Activated CD4-positive, alpha-beta T cell treated with anti-CD3 and anti-CD28 coated beads, Interleukin-2, amount 50 U/mL, for 4 hours (primary cell): Measurements from ENCODE around the gene PALLD.

Source experiments
- DNase-seq, 2 experiments: peaks; one replicate each; pipeline ENCODE4 v3.0.0-alpha.2; 2020

Gene PALLD

GRCh38 chr4:168560184-168561180, 63.6 kb downstream of the PALLD start:
- no peak for DNase-seq

DNA sequence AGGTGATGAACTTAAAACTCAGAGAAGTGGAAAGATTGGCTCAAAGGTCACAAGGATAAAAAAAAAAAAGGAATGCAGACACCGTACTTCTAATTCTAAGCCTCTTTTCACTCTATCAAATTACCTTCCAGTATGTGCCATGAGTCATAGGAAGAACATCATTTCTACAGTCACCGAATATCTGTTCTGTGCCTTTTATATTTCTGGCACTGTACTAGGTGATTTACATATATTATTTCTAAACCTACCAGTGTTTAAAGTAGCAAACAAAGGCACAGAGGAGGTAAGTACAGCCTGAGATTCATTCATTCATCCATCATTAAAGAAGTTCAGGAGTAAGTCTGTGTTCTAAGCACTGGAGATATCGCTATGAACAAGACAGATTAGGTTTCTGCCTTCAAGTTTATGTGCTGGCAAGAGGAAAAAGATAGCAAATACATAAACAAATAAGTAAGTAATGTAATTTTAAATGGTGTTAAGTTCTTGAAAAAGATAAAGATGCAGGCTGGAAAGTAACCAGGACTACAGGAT, 65.3 kb downstream of the PALLD start:
- DNase-seq = no peak

DNA sequence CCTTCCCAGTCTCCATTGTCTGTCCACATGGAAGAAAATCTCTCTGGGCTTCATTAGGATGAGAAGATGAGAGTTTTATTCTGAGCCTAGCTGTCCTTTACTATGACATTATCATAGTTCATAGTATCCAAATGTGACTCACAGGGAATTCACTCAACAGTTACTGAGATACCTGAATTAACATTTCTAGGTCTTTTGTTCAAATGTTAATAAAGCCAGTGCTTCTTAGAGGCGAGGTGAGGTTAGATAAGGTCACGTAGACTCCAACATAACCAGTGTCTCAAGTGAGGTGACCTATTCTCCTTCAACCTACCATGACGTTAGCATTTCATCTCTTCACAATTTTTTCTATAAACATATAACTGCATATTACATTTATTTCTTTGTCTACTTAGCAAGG, 67.2 kb downstream of the PALLD start:
- DNase-seq = no peak

- no peak for DNase-seq
These were observed 68.3 kb downstream of the PALLD start for GRCh38 chr4:168565130-168565529.

DNA sequence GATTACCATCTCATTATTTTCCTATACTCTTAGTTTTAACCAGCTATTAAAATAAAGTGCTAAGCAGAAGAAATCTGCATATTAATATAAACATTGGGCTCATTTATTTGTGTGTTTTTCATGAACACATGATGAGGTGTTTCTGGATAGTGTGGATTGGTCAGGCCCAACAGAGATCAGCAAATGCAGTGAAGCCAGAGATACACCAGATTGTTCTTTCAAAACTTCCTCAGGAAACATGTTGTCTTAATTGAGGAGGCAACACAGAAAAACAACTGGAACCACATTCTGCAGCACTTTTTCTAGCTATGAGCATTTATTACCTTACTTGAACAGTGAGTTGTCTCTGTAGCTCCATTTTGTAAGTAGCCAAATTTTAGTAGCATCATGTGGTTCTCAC, 69.9 kb downstream of the PALLD start:
- DNase-seq = no peak

DNA sequence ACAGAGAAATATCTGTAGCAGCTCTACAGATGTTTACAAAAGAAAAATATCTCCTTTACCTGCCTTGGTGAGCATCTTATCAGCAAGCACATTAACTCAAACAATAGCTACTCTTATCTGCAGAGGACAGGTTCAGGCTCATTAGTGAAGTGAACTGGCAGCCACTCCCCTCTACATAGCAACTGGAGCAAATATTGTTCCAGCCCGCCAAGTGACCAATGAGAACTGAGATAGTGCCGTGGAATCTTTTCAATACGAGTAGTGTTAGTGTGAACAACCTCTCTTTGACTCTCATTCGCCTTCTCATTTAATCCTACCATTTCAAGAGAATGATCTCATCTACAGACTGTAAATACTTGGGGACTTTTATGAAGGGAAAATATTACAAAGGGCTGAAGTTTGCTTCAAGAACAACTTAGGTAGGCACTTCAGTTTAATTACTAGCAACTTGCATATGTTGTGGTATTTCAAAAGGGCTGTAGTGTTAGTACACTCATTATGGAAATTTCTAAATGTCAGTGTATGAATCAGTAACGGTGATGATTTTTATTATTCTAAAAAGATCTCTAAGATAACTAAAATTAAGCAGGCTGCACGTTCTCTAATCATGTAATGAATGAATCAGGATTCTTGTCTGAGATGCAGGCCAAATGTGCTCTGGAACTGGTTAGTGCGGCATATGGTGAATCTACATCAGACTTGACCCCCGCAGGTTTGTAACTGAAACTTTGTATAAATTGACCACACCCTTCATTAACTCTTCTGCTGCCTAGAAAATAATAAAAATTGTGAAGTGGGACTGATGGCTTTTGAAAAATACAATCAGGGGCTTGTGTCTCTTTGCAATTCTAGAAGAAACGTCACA, 72.4 kb downstream of the PALLD start:
- peak in 1 of 2 experiments; percentile 2 for DNase-seq

DNA sequence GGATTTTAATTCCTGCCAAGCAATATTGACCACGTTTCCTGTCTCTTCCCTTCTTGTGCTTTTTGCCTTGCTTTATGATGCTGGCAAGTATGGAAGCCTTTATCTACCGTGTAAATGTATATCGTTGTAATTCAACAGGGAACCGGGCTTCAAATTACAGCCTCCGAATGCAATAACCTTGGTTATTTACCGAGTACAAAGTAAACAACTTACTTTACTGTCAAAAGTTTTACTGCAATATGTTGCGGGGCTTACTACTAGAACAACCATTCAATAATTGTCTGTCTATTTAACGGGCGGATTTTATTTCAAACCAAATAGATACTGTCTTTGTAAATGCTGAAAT, 73.1 kb downstream of the PALLD start:
- DNase-seq = no peak

GRCh38 chr4:168570466-168570865, 73.6 kb downstream of the PALLD start:
- DNase-seq = no peak

- DNase-seq = no peak
These were observed 75.2 kb downstream of the PALLD start for GRCh38 chr4:168572002-168572401.

DNA sequence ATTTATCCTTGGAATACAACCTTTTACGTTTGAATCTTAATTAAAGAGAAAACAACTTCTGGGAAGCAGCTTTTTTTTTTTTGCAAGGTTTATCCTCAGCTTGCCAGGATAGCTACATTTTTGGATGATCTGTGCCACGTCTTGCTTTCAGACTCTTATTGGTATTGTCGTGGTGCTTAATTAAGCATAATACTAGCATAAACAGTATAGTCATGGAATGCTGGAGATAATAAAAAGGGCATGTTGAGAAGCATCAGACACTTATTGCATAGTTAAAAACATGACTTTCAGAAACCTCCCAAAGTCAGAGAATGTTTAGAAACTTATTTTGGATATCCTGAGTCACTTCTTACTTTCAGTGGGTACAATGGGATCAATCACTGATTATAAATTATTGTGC, 77.0 kb downstream of the PALLD start:
- no peak for DNase-seq

- DNase-seq = no peak
These were observed 77.9 kb downstream of the PALLD start for GRCh38 chr4:168574581-168575295.

DNA sequence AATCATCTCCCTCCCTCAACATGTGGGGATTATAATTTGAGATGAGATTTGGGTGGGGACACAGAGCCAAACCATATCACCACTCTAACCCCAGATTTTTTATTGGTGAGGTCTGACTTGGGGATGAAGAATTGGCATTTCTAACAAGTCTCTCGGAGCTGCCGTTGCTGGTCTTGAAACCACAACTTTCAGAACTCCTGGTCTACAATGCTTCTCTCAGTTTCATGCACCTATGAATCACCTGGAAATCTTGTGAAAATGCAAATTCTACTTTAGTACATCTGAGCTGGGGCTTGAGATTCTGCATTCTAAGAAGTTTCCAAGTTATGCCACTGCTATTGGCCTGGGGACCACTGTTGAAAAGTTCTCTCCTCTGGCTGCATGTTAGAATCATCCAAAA, 78.6 kb downstream of the PALLD start:
- no peak for DNase-seq

DNA sequence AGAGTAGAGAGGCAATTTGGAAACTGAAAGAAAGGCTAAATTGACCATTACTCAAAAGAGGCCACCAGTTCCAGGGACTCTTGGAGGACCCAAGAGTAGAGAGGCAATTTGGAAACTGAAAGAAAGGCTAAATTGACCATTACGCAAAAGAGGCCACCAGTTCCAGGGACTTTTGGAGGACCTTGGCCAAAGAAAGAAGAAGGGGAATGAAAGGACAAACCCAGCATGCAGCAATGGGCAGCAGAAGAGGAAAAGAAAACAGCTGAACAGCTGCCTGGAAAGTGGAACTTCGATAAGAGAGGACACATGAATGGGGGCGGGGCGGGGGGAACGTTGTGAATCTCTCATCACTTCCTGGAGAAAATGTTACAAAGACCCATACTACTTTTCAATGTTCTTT, 80.8 kb downstream of the PALLD start:
- no peak for DNase-seq

GRCh38 chr4:168580228-168580627, 83.4 kb downstream of the PALLD start:
- DNase-seq = no peak

DNA sequence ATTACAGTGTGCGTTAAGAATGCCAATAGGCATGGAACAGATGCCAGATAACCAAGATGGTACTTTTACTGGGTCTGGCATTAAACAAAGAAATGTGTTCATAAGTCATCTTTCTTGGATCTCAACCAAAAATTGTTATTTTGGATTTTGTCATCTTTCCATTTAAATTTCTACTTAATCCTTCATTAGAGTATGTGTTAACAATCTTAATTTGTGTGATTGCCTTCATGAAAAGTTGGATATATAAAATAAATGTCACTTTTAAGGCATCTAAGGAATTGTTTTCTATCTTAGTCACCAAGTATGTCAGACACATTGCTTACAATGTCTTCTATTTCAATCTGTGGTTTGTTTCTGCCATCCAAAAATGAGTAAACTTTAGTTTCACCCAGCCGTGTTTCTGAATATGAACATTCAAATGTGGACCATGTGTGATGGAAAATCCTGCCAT, 87.5 kb downstream of the PALLD start:
- DNase-seq = no peak

DNA sequence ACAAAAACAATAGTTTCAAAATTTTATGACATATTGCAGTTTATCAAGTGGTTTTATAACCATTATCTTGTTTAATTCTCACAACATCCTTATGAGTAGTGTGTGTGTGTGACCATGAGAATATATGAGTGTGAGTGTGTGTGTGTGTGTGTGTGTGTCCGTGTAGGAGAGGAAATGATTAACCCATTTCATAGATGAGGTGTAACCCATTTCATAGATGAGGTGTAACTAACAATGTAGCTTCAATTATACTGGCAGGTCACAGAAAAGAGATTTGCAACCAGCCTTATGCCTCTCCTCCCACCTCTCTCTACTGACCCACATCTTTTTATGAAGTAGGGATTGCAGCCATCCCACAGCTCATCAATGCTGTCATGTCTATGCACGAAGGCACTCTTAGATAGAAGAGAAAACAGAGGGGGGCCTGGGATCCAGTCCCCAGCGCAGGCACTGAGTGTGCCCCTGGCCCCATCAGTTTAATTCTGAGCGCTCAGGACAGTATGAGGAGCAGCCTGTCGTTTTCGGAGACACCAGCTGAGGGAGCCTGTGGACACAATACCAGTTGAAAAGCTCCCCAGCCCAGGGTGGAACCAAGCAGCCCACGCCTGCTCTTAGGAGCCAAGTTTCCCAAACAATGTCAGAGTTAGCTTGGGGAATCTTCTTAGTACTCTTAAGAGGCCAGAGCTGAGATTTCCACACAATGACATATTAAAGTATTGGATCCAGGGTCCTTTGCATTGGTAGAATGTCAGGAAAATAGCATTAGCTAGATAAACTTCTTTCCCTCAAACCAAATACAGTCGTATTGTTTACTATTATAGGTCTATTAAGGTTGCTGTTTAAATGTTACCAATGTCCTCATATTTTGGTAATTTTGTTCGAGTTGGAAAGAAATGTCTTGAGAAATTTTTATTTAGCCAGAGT, 88.6 kb downstream of the PALLD start:
- peak; percentile 1 to 3 for DNase-seq

- no peak for DNase-seq
These were observed 90.1 kb downstream of the PALLD start for GRCh38 chr4:168586926-168587325.

- no peak for DNase-seq
These were observed 90.7 kb downstream of the PALLD start for GRCh38 chr4:168587411-168588125.

GRCh38 chr4:168588916-168589531, 92.2 kb downstream of the PALLD start:
- DNase-seq = no peak

DNA sequence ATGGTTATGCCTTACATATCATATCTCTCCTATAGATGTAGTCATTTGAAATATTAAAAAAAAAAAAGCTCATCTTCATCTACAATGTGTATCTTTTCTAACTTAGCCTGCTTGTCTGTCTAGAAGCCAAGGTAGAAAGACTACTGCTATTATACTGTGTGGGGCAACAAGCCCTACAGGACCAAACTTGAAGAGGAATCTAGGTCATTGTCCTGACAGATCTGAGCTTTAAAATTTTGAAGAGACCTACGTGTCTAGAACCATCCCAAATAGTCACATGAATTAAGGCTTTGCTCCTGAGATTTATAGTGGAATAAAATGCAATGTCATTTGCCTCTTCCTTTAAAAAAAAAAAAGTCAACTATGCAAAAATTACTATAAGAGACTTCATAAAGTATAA, 95.8 kb downstream of the PALLD start:
- no peak for DNase-seq

GRCh38 chr4:168593399-168593798, 96.5 kb downstream of the PALLD start:
- no peak for DNase-seq
